Panc1 (cell line): ENCODE measurements around the gene IGFL1. TPM values are rescaled to one million over a fixed set of nuclear protein-coding genes. Genes with fewer than 3 reads are reported as not detected.

Experiments
- ATAC-seq: fragments of 200-7000 bp; cut with Tn5 transposase; 2 replicates; pipeline ENCODE4 v1.9.1; 2020; ENCODE audit warnings: mild to moderate bottlenecking, moderate library complexity
- BruUV-seq: library from RNA; stranded (reverse); fragments of 400-500 nt; replicated peaks from 2 replicates; lab custom pipeline; 2021; lab: Mats Ljungman, UMichigan
- CTCF ChIA-PET: fragments of 300-600 bp; sonication (Branson Sonifier 250); formaldehyde crosslinking; loops from one replicate; lab custom pipeline; 2022; ENCODE audit warnings: antibody characterized with exemption; lab: Charles Lee
- POLR2A ChIA-PET: fragments of 300-600 bp; sonication (Branson Sonifier 250); formaldehyde crosslinking; loops from one replicate; lab custom pipeline; 2022; ENCODE audit warnings: antibody characterized with exemption; lab: Charles Lee
- DNase-seq: peaks from one replicate; pipeline ENCODE4 v3.0.0-alpha.2; 2010; ENCODE audit warnings: low read depth, low spot score
- H3K27ac ChIP-seq: 2 replicates; pipeline ENCODE4 v1.5.1; 2011; ENCODE audit warnings: mild to moderate bottlenecking, low read length, inconsistent platforms
- H3K27me3 ChIP-seq: fragments of 200-500 bp; sonication (Bioruptor generic); 2 replicates; pipeline ENCODE4 v1.6.0; 2014; ENCODE audit warnings: low read length, inconsistent platforms; ENCODE audit not compliant: control insufficient read depth, insufficient read depth
- H3K36me3 ChIP-seq: fragments of 200-500 bp; sonication (Bioruptor generic); 2 replicates; pipeline ENCODE4 v1.5.1; 2014; ENCODE audit warnings: inconsistent platforms, mild to moderate bottlenecking, low read length, moderate library complexity; ENCODE audit not compliant: control insufficient read depth, insufficient read depth
- H3K4me1 ChIP-seq: 2 replicates; pipeline ENCODE4 v1.5.1; 2011; ENCODE audit warnings: inconsistent platforms, mild to moderate bottlenecking, low read length, moderate library complexity; ENCODE audit not compliant: control insufficient read depth, insufficient read depth
- H3K4me3 ChIP-seq, 2 experiments: 2 replicates each; pipeline ENCODE4 v1.5.1; 2011 to 2012; ENCODE audit warnings: low read depth in 2 of 2, low read length in 2 of 2, mild to moderate bottlenecking in 2 of 2, inconsistent platforms in 1 of 2, moderate library complexity in 1 of 2
- H3K9me3 ChIP-seq: fragments of 200-500 bp; sonication (Bioruptor generic); 2 replicates; pipeline ENCODE4 v1.5.1; 2014; ENCODE audit warnings: low read depth, mild to moderate bottlenecking, inconsistent platforms, low read length, moderate library complexity; ENCODE audit not compliant: control insufficient read depth, insufficient read depth
- POLR2AphosphoS5 ChIP-seq: IDR thresholded peaks from 2 replicates; pipeline ENCODE4 v1.6.1; 2012; ENCODE audit warnings: mild to moderate bottlenecking, low read depth, low read length, moderate library complexity
- REST ChIP-seq, 2 experiments: IDR thresholded peaks; 2 replicates each; pipeline ENCODE4 v1.6.1; 2011 to 2012; ENCODE audit warnings: low read depth in 2 of 2, control low read depth in 1 of 2, low read length in 1 of 2, mild to moderate bottlenecking in 1 of 2, moderate library complexity in 1 of 2; ENCODE audit not compliant: insufficient read depth in 1 of 2
- SIN3A ChIP-seq: IDR thresholded peaks from 2 replicates; pipeline ENCODE4 v1.6.1; 2012; ENCODE audit warnings: low read depth, mild to moderate bottlenecking, low read length, moderate library complexity, borderline replicate concordance; ENCODE audit not compliant: insufficient read depth
- TCF7L2 ChIP-seq: IDR thresholded peaks from 2 replicates; pipeline ENCODE4 v1.6.1; 2011; ENCODE audit warnings: mild to moderate bottlenecking, low read depth, low read length, inconsistent platforms
- in situ Hi-C: cut with HindIII; loops from 2 replicates; pipeline ENCODE4 v1.10.0; 2016; ENCODE audit warnings: low sequenced_read_pairs, low pct_unique_long_range_greater_than_20kb
- intact Hi-C: fragments of 100-400 bp; cut with micrococcal nuclease; formaldehyde crosslinking; loops from one replicate; pipeline ENCODE4 v1.10.0; 2022; ENCODE audit not compliant: unreplicated experiment
- total RNA-seq: library from RNA; stranded (reverse); gene quantifications from one replicate; pipeline ENCODE4 v1.2.1, GENCODE V29; 2021; ENCODE audit not compliant: unreplicated experiment
- TF ChIP-seq, protein P1 (sequence below): fragments of 450-650 bp; IDR thresholded peaks from 2 replicates; pipeline ENCODE4 v1.5.1; 2017; ENCODE audit warnings: mild to moderate bottlenecking

IGFL1 gene
- total RNA-seq, 1 experiment from 2014 or later: not detected

GRCh38 chr19:46202426-46202825 is 27.1 kb upstream of the IGFL1 start:
- no TSS peak for BruUV-seq
- no peaks in the 10 kb centered on the region for H3K36me3 ChIP-seq
- no peak overlapping the region for H3K27ac ChIP-seq
- ChIA-PET CTCF (no interaction called here), POLR2A (no interaction called here)
- no peak for ATAC-seq
- no peaks in the 10 kb centered on the region for H3K4me1 ChIP-seq
- no peak for TF ChIP-seq POLR2AphosphoS5
- no peak for TF ChIP-seq SIN3A
- TF ChIP-seq TCF7L2: no peak
- DNase-seq: no peak
- H3K4me3 ChIP-seq: no peak overlapping the region
- H3K27me3 ChIP-seq: no peaks in the 10 kb centered on the region
- H3K9me3 ChIP-seq: no peaks in the 10 kb centered on the region
- in situ Hi-C loops: no loop called here
- intact Hi-C loops: no loop called here

- intact Hi-C loops (no loop called here), in situ Hi-C loops (no loop called here)
- POLR2A ChIA-PET: no interaction called here
- H3K9me3 ChIP-seq: no peaks in the 10 kb centered on the region
- CTCF ChIA-PET: no interaction called here
- H3K36me3 ChIP-seq: no peaks in the 10 kb centered on the region
- BruUV-seq: no TSS peak
- no peak overlapping the region for H3K4me3 ChIP-seq
- H3K27me3 ChIP-seq: no peaks in the 10 kb centered on the region
- ATAC-seq: no peak
- no peaks in the 10 kb centered on the region for H3K4me1 ChIP-seq
- TF ChIP-seq REST (IDR thresholded peaks at IDR 0.05; ENCODE audit: insufficient read depth in 1 of 2, low read depth in 2 of 2, low read length in 1 of 2) (no peak), POLR2AphosphoS5 (no peak), SIN3A (no peak), TCF7L2 (no peak)
- TF ChIP-seq, protein P1, sequence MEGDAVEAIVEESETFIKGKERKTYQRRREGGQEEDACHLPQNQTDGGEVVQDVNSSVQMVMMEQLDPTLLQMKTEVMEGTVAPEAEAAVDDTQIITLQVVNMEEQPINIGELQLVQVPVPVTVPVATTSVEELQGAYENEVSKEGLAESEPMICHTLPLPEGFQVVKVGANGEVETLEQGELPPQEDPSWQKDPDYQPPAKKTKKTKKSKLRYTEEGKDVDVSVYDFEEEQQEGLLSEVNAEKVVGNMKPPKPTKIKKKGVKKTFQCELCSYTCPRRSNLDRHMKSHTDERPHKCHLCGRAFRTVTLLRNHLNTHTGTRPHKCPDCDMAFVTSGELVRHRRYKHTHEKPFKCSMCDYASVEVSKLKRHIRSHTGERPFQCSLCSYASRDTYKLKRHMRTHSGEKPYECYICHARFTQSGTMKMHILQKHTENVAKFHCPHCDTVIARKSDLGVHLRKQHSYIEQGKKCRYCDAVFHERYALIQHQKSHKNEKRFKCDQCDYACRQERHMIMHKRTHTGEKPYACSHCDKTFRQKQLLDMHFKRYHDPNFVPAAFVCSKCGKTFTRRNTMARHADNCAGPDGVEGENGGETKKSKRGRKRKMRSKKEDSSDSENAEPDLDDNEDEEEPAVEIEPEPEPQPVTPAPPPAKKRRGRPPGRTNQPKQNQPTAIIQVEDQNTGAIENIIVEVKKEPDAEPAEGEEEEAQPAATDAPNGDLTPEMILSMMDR: no peak
- no peak overlapping the region for H3K27ac ChIP-seq
- DNase-seq: no peak
Measured at GRCh38 chr19:46202872-46203860, 26.4 kb upstream of the IGFL1 start.

DNA sequence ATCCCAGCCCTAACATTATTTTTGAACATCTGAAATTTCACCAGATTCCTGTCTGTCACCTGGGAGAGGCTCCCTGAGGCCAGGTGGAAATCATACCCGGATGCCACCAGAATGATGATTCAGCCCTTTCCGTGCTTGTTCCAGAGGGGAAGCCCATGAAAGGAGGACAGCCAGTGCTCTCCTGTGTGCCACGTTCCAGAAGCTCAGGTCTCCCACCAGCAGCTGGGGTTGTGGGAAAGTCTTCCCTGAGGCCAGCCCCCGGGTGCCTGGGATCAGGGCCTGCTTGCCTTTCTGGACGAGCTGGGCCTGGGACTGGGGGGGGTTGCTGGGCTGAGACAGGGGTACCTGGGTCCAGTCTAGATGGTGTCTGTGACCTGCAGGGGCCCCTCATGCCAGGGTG is 25.5 kb upstream of the IGFL1 start:
- in situ Hi-C loops: no loop called here
- Histone ChIP-seq H3K27ac (no peak overlapping the region), H3K4me3 (no peak overlapping the region), H3K27me3 (no peaks in the 10 kb centered on the region), H3K36me3 (no peaks in the 10 kb centered on the region), H3K4me1 (no peaks in the 10 kb centered on the region), H3K9me3 (no peaks in the 10 kb centered on the region)
- TF ChIP-seq POLR2AphosphoS5: no peak
- intact Hi-C loops: no loop called here
- POLR2A ChIA-PET: no interaction called here
- CTCF ChIA-PET: no interaction called here
- no peak for DNase-seq
- no peak for ATAC-seq
- no TSS peak for BruUV-seq
